Measurements from ENCODE around the gene MOGAT2. TPM values are rescaled to one million over a fixed set of nuclear protein-coding genes. Genes with fewer than 3 reads are reported as not detected.
A peak's percentile ranks its signal among the peaks of the same experiment; 100 is the strongest.

MOGAT2 gene
- total and polyA plus RNA-seq, 3 donors from 2014 or later: 0.19 to 0.31 (median 0.24) TPM

GRCh38 chr11:75706260-75706729, 11.3 kb upstream of the MOGAT2 start:
- intact Hi-C loops (cut with DNase I; ENCODE audit: low total_unique reads): no loop called here
- DNase-seq: peak; percentile 83
- Histone ChIP-seq H3K36me3 (ENCODE audit: low read depth, missing control alignments) (no peaks in the 10 kb centered on the region), H3K27ac (no peak overlapping the region), H3K4me1 (peaks cover 2% of the 10 kb centered on the region), H3K4me3 (peak overlapping the region in 1 of 2 donors; percentile 11), H3K9me3 (no peaks in the 10 kb centered on the region), H3K27me3 (no peaks in the 10 kb centered on the region)
- TF ChIP-seq CTCF (IDR thresholded peaks at IDR 0.05) (peak; percentile 88 to 94 (median 91)), POLR2A (IDR thresholded peaks at IDR 0.05) (no peak)
- 1 to 2% methylated on average over 14 to 17 of the region's 17 CpGs for WGBS, 2 donors

- intact Hi-C loops (cut with DNase I; ENCODE audit: low total_unique reads): no loop called here
- no peaks in the 10 kb centered on the region for H3K27me3 ChIP-seq
These were observed 3.4 kb upstream of the MOGAT2 start for GRCh38 chr11:75714211-75714610.

GRCh38 chr11:75715688-75716087, 1.9 kb upstream of the MOGAT2 start:
- no peak overlapping the region for H3K4me3 ChIP-seq
- H3K36me3 ChIP-seq (ENCODE audit: low read depth, missing control alignments): no peaks in the 10 kb centered on the region
- H3K27me3 ChIP-seq: no peaks in the 10 kb centered on the region
- WGBS, 2 donors: 77 to 93% methylated on average over 2 of the region's 2 CpGs
- no peak for DNase-seq
- no peaks in the 10 kb centered on the region for H3K4me1 ChIP-seq
- no peak for TF ChIP-seq CTCF (IDR thresholded peaks at IDR 0.05)
- no peak for TF ChIP-seq POLR2A (IDR thresholded peaks at IDR 0.05)
- intact Hi-C loops (cut with DNase I; ENCODE audit: low total_unique reads): no loop called here
- H3K27ac ChIP-seq: no peak overlapping the region
- H3K9me3 ChIP-seq: no peaks in the 10 kb centered on the region

More at GRCh38 chr11:75714211-75714610, 3.4 kb upstream of the MOGAT2 start:
- no peak for DNase-seq
- no peaks in the 10 kb centered on the region for H3K4me1 ChIP-seq
- no peaks in the 10 kb centered on the region for H3K36me3 ChIP-seq (ENCODE audit: low read depth, missing control alignments)
- no peaks in the 10 kb centered on the region for H3K9me3 ChIP-seq
- WGBS, 2 donors: 88 to 91% methylated on average over 9 of the region's 9 CpGs
- TF ChIP-seq POLR2A (IDR thresholded peaks at IDR 0.05) (no peak), CTCF (IDR thresholded peaks at IDR 0.05) (no peak)
- H3K27ac ChIP-seq: no peak overlapping the region
- no peak overlapping the region for H3K4me3 ChIP-seq

GRCh38 chr11:75716659-75717058, 979 bp upstream of the MOGAT2 start:
- no peak for TF ChIP-seq POLR2A (IDR thresholded peaks at IDR 0.05)
- no peak for TF ChIP-seq CTCF (IDR thresholded peaks at IDR 0.05)
- Histone ChIP-seq H3K27ac (no peak overlapping the region), H3K36me3 (ENCODE audit: low read depth, missing control alignments) (no peaks in the 10 kb centered on the region), H3K4me1 (no peaks in the 10 kb centered on the region), H3K4me3 (no peak overlapping the region), H3K27me3 (no peaks in the 10 kb centered on the region), H3K9me3 (no peaks in the 10 kb centered on the region)
- intact Hi-C loops (cut with DNase I; ENCODE audit: low total_unique reads): no loop called here
- 92% methylated on average over 3 of the region's 3 CpGs for WGBS, 2 donors
- no peak for DNase-seq

Measured in testis (tissue), 3 donors.